HG03521 (cell line): Measurements from ENCODE around the gene TXNDC11.

ENCODE experiments used
- ATAC-seq: cut with Tn5 transposase; IDR thresholded peaks from one replicate; pipeline ENCODE4 v1.9.1; 2021; ENCODE audit warnings: mild to moderate bottlenecking, moderate library complexity; ENCODE audit not compliant: unreplicated experiment

TXNDC11 gene

DNA sequence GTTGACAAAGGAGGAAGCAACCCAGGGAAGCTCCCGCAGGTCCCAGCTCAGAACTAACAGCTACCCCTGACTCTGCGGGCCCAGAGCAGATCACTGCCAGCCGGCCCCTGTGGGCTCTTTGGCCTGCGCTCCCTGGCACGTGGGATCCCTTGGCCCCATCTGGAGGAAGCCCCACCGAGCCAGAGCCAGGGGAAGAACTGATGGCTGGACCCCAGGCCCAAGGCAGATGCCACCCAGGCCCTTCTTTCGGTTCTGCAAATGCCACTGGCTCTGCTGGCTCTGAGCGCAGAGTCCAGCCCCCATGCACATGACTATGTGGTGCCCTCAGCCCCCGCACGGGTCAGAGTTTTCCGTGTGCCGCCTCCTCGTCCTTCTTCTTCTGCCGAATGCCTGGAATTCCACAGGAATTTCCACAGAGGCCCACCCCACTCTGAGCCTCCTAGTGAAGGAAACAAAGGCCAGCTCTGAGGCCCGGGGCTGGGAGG lies 110.2 kb downstream of the TXNDC11 start:
- no peak for ATAC-seq

- ATAC-seq = no peak
These were observed 111.4 kb downstream of the TXNDC11 start for GRCh38 chr16:11631214-11631613.

DNA sequence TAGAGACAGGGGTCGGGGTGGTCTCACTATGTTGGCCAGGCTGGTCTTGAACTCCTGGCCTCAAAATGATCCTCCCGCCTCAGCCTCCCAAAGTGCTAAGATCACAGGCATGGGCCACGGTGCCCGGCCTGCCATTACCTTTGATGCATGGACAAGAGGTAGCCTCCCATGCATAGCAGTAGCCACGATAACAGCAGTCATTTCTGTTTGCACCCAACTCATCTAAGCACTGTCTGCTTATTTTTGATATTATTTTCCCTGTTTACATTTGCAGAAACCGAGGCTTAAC lies 111.9 kb downstream of the TXNDC11 start:
- ATAC-seq = no peak

- ATAC-seq = no peak
These were observed 112.5 kb downstream of the TXNDC11 start for GRCh38 chr16:11630046-11630767.
